Stimulated activated naive CD8-positive, alpha-beta T cell treated with anti-CD3 and anti-CD28 coated beads, Interleukin-15, amount 100 ng/mL, for 72 hours (primary cell): ENCODE measurements around the gene DQX1.
"Not testable (repeated sequence)": the region's sequence is repeated elsewhere in the genome, so short reads cannot be mapped to it uniquely, and the experiment has no call there.

Experiments
- ATAC-seq: fragments of 150-1000 bp; cut with Tn5 transposase; 2 replicates; pipeline ENCODE4 v1.10.0; 2021; ENCODE audit warnings: mild to moderate bottlenecking, moderate library complexity
- DNase-seq, 2 donors: peaks; one replicate each; pipeline ENCODE4 v3.0.0; 2021 to 2022
- H3K27ac Mint-ChIP-seq, 2 donors: one replicate each; pipeline ENCODE4 v1.8.0; 2022; ENCODE audit warnings: mild to moderate bottlenecking in 2 of 2, mixed read lengths in 2 of 2, moderate library complexity in 2 of 2
- H3K27me3 Mint-ChIP-seq: one replicate; pipeline ENCODE4 v1.8.0; 2022; ENCODE audit warnings: mixed read lengths
- H3K4me1 Mint-ChIP-seq: one replicate; pipeline ENCODE4 v1.8.0; 2022; ENCODE audit warnings: mild to moderate bottlenecking, mixed read lengths
- H3K4me3 Mint-ChIP-seq, 2 donors: one replicate each; pipeline ENCODE4 v1.8.0; 2022; ENCODE audit warnings: mild to moderate bottlenecking in 2 of 2, mixed read lengths in 2 of 2, moderate library complexity in 1 of 2
- H3K9me3 Mint-ChIP-seq, 2 donors: one replicate each; pipeline ENCODE4 v1.8.0; 2022; ENCODE audit warnings: mixed read lengths in 2 of 2

The DQX1 gene

GRCh38 chr2:74525717-74526648 is at the start of gene DQX1:
TSS of gene DQX1 (minus strand) at chr2:74526231. CDS start at chr2:74525729, 502 bp downstream.
- no peaks in the 10 kb centered on the region for H3K27me3 Mint-ChIP-seq
- H3K4me3 Mint-ChIP-seq = no peak within 1 kb of the TSS
- peaks cover 0 to 7% of the 10 kb centered on the region in 2 donors for H3K9me3 Mint-ChIP-seq
- ATAC-seq (no peak), DNase-seq (no peak)
- H3K27ac Mint-ChIP-seq = peak within 1 kb of the TSS in 1 of 2 donors; percentile 72
- peaks cover 36% of the 10 kb centered on the region for H3K4me1 Mint-ChIP-seq

GRCh38 chr2:74575320-74575719 is 49.3 kb upstream of the DQX1 start:
- DNase-seq = no peak
- no peak for ATAC-seq
- Mint-ChIP-seq H3K9me3 (peaks cover 5 to 7% of the 10 kb centered on the region in 2 donors), H3K4me1 (peaks cover 31% of the 10 kb centered on the region), H3K4me3 (no peak overlapping the region), H3K27ac (no peak overlapping the region), H3K27me3 (peaks cover 9% of the 10 kb centered on the region)

GRCh38 chr2:74573747-74574562 is 47.9 kb upstream of the DQX1 start:
- H3K4me3 Mint-ChIP-seq = peak overlapping the region; percentile 37 to 40
- peaks cover 37% of the 10 kb centered on the region for H3K4me1 Mint-ChIP-seq
- no peak for DNase-seq
- H3K27me3 Mint-ChIP-seq = peaks cover 9% of the 10 kb centered on the region
- peak; percentile 68 for ATAC-seq
- peaks cover 5 to 7% of the 10 kb centered on the region in 2 donors for H3K9me3 Mint-ChIP-seq
- H3K27ac Mint-ChIP-seq = peak overlapping the region; percentile 28 to 53

GRCh38 chr2:74572178-74572925 is 46.3 kb upstream of the DQX1 start:
- H3K27ac Mint-ChIP-seq = no peak overlapping the region
- no peak for DNase-seq
- peaks cover 42% of the 10 kb centered on the region for H3K4me1 Mint-ChIP-seq
- no peak overlapping the region for H3K4me3 Mint-ChIP-seq
- ATAC-seq = no peak
- peaks cover 9% of the 10 kb centered on the region for H3K27me3 Mint-ChIP-seq
- peaks cover 5 to 7% of the 10 kb centered on the region in 2 donors for H3K9me3 Mint-ChIP-seq

GRCh38 chr2:74571058-74571457 is 45.0 kb upstream of the DQX1 start:
- peaks cover 5 to 7% of the 10 kb centered on the region in 2 donors for H3K9me3 Mint-ChIP-seq

GRCh38 chr2:74569686-74570085 is 43.7 kb upstream of the DQX1 start:
- no peak overlapping the region for H3K27ac Mint-ChIP-seq
- peaks cover 44% of the 10 kb centered on the region for H3K4me1 Mint-ChIP-seq

More at GRCh38 chr2:74571058-74571457, 45.0 kb upstream of the DQX1 start:
- ATAC-seq (peak; percentile 84), DNase-seq (no peak)
- Mint-ChIP-seq H3K27me3 (peaks cover under 1% of the 10 kb centered on the region), H3K27ac (no peak overlapping the region), H3K4me3 (no peak overlapping the region), H3K4me1 (peaks cover 40% of the 10 kb centered on the region)

GRCh38 chr2:74567881-74568280 is 41.9 kb upstream of the DQX1 start:
- H3K4me3 Mint-ChIP-seq = no peak overlapping the region
- H3K9me3 Mint-ChIP-seq = no peaks in the 10 kb centered on the region
- peaks cover 10% of the 10 kb centered on the region for H3K27me3 Mint-ChIP-seq
- H3K4me1 Mint-ChIP-seq = peaks cover 32% of the 10 kb centered on the region
- ATAC-seq (no peak), DNase-seq (no peak)
- no peak overlapping the region for H3K27ac Mint-ChIP-seq

More at GRCh38 chr2:74569686-74570085, 43.7 kb upstream of the DQX1 start:
- no peak overlapping the region for H3K4me3 Mint-ChIP-seq
- peaks cover 3 to 4% of the 10 kb centered on the region in 2 donors for H3K9me3 Mint-ChIP-seq
- DNase-seq = no peak
- no peaks in the 10 kb centered on the region for H3K27me3 Mint-ChIP-seq
- ATAC-seq = no peak

GRCh38 chr2:74566754-74567085 is 40.7 kb upstream of the DQX1 start:
- Mint-ChIP-seq H3K9me3 (no peaks in the 10 kb centered on the region), H3K27ac (peak overlapping the region; percentile 37 to 90), H3K27me3 (peaks cover 22% of the 10 kb centered on the region), H3K4me1 (peaks cover 39% of the 10 kb centered on the region), H3K4me3 (peak overlapping the region; percentile 44 to 57)
- no peak for DNase-seq
- ATAC-seq = peak; percentile 71

- Mint-ChIP-seq H3K4me1 (peaks cover 39% of the 10 kb centered on the region), H3K9me3 (no peaks in the 10 kb centered on the region), H3K27me3 (peaks cover 27% of the 10 kb centered on the region), H3K27ac (peak overlapping the region; percentile 37 to 90), H3K4me3 (peak overlapping the region; percentile 44 to 57)
- ATAC-seq (peak; percentile 41), DNase-seq (no peak)
Measured at GRCh38 chr2:74566076-74566753, 40.2 kb upstream of the DQX1 start.

GRCh38 chr2:74564222-74564621 is 38.2 kb upstream of the DQX1 start:
- H3K4me1 Mint-ChIP-seq = peaks cover 42% of the 10 kb centered on the region
- ATAC-seq (no peak), DNase-seq (no peak)
- no peak overlapping the region for H3K4me3 Mint-ChIP-seq
- H3K27ac Mint-ChIP-seq = no peak overlapping the region
- H3K27me3 Mint-ChIP-seq = peaks cover 42% of the 10 kb centered on the region
- no peaks in the 10 kb centered on the region for H3K9me3 Mint-ChIP-seq

GRCh38 chr2:74562126-74562775 is 36.2 kb upstream of the DQX1 start:
- peaks cover 31% of the 10 kb centered on the region for H3K4me1 Mint-ChIP-seq
- no peak for DNase-seq
- no peaks in the 10 kb centered on the region for H3K9me3 Mint-ChIP-seq
- no peak overlapping the region for H3K4me3 Mint-ChIP-seq
- ATAC-seq = no peak
- H3K27ac Mint-ChIP-seq = peak overlapping the region in 1 of 2 donors; percentile 56
- peaks cover 42% of the 10 kb centered on the region for H3K27me3 Mint-ChIP-seq

- not testable (repeated sequence) for DNase-seq, H3K4me3 Mint-ChIP-seq, ATAC-seq, H3K27ac Mint-ChIP-seq, H3K9me3 Mint-ChIP-seq
- Mint-ChIP-seq H3K27me3 (peaks cover 42% of the 10 kb centered on the region), H3K4me1 (peaks cover 27% of the 10 kb centered on the region)
Measured at GRCh38 chr2:74561022-74561421, 35.0 kb upstream of the DQX1 start.

GRCh38 chr2:74560591-74560990 is 34.6 kb upstream of the DQX1 start:
- Mint-ChIP-seq H3K27ac (peak overlapping the region; percentile 21 to 28), H3K27me3 (peaks cover 42% of the 10 kb centered on the region)
- ATAC-seq = peak; percentile 27

GRCh38 chr2:74559912-74560311 is 33.9 kb upstream of the DQX1 start:
- no peak for DNase-seq
- H3K4me1 Mint-ChIP-seq = peaks cover 30% of the 10 kb centered on the region
- peaks cover 42% of the 10 kb centered on the region for H3K27me3 Mint-ChIP-seq
- ATAC-seq = no peak
- no peak overlapping the region for H3K4me3 Mint-ChIP-seq
- no peaks in the 10 kb centered on the region for H3K9me3 Mint-ChIP-seq
- H3K27ac Mint-ChIP-seq = no peak overlapping the region

More at GRCh38 chr2:74560591-74560990, 34.6 kb upstream of the DQX1 start:
- DNase-seq = no peak
- Mint-ChIP-seq H3K4me3 (no peak overlapping the region), H3K9me3 (no peaks in the 10 kb centered on the region), H3K4me1 (peaks cover 27% of the 10 kb centered on the region)
